SK-N-SH (cell line): ENCODE measurements around the gene IL15. TPM values are rescaled to one million over a fixed set of nuclear protein-coding genes. Genes with fewer than 3 reads are reported as not detected.

ENCODE experiments used
- CTCF ChIA-PET: fragments of 300-600, 350-600 bp; formaldehyde crosslinking; extraction: SDS; loops from one replicate; lab custom pipeline; 2021; lab: Yijun Ruan, JAX
- POLR2A ChIA-PET: fragments of 350-600 bp; sonication (Branson Sonifier 250); formaldehyde crosslinking; extraction: SDS; loops from one replicate; lab custom pipeline; 2020; ENCODE audit warnings: antibody characterized with exemption, inconsistent platforms; lab: Yijun Ruan, JAX
- DNase-seq: peaks from one replicate; pipeline ENCODE4 v3.0.0; 2012
- H2AFZ ChIP-seq: fragments of 200-600 bp; sonication (generic); 2 replicates; pipeline ENCODE4 v1.8.1; 2016; ENCODE audit warnings: antibody characterized with exemption, mild to moderate bottlenecking, low read depth
- H3F3A ChIP-seq: fragments of 200-600 bp; sonication (generic); replicated peaks from 2 replicates; pipeline ENCODE3; 2016; ENCODE audit warnings: antibody characterized with exemption, mild to moderate bottlenecking; ENCODE audit not compliant: insufficient read depth
- H3K27ac ChIP-seq, 2 experiments: fragments of 200-500 bp in 1 of 2; fragments of 200-600 bp in 1 of 2; sonication (Bioruptor generic) in 1 of 2; sonication (generic), shearing (Covaris generic) in 1 of 2; 2 replicates each; pipeline versions ENCODE4 v1.5.1 to v1.6.1; 2014 to 2016; ENCODE audit warnings: low read depth in 2 of 2, inconsistent platforms in 1 of 2, low read length in 1 of 2, mild to moderate bottlenecking in 1 of 2, mixed read lengths in 1 of 2
- H3K27me3 ChIP-seq: fragments of 200-600 bp; sonication (generic), shearing (Covaris generic); 2 replicates; pipeline ENCODE4 v1.6.1; 2016; ENCODE audit warnings: mixed run types; ENCODE audit not compliant: insufficient read depth
- H3K36me3 ChIP-seq, 2 experiments: fragments of 200-500 bp in 1 of 2; fragments of 200-600 bp in 1 of 2; sonication (Bioruptor generic) in 1 of 2; sonication (generic) in 1 of 2; replicated peaks in 1 of 2; 2 replicates each; pipeline versions ENCODE3 to v1.5.1; 2014 to 2016; ENCODE audit warnings: low read length in 1 of 2, mild to moderate bottlenecking in 1 of 2; ENCODE audit not compliant: insufficient read depth in 2 of 2, control insufficient read depth in 1 of 2
- H3K4me1 ChIP-seq, 2 experiments: fragments of 200-500 bp in 1 of 2; fragments of 200-600 bp in 1 of 2; sonication (Bioruptor generic) in 1 of 2; sonication (generic), shearing (Covaris generic) in 1 of 2; 2 replicates each; pipeline versions ENCODE4 v1.5.1 to v1.6.1; 2014 to 2016; ENCODE audit warnings: low read depth in 1 of 2, low read length in 1 of 2, mixed run types in 1 of 2; ENCODE audit not compliant: insufficient read depth in 2 of 2, control insufficient read depth in 1 of 2
- H3K4me2 ChIP-seq: fragments of 200-600 bp; sonication (generic), shearing (Covaris generic); 2 replicates; pipeline ENCODE4 v1.6.1; 2017; ENCODE audit warnings: mixed run types
- H3K4me3 ChIP-seq, 2 experiments: fragments of 200-500 bp in 1 of 2; fragments of 200-600 bp in 1 of 2; sonication (Bioruptor generic) in 1 of 2; sonication (generic), shearing (Covaris generic) in 1 of 2; 2 replicates each; pipeline versions ENCODE4 v1.5.1 to v1.8.1; 2014 to 2016; ENCODE audit warnings: low read depth in 2 of 2, inconsistent platforms in 1 of 2, low read length in 1 of 2, mild to moderate bottlenecking in 1 of 2, mixed read lengths in 1 of 2, moderate library complexity in 1 of 2
- H3K79me2 ChIP-seq: fragments of 200-600 bp; sonication (generic); 2 replicates; pipeline ENCODE4 v1.8.1; 2017; ENCODE audit warnings: mild to moderate bottlenecking; ENCODE audit not compliant: insufficient read depth
- H3K9ac ChIP-seq: fragments of 200-600 bp; sonication (generic); 2 replicates; pipeline ENCODE4 v1.6.1; 2017; ENCODE audit warnings: mixed run types
- H3K9me2 ChIP-seq: fragments of 200-600 bp; sonication (generic); 2 replicates; pipeline ENCODE4 v1.6.1; 2017; ENCODE audit warnings: mixed run types
- H3K9me3 ChIP-seq: fragments of 200-600 bp; sonication (generic); 2 replicates; pipeline ENCODE4 v1.6.1; 2017; ENCODE audit warnings: mixed run types, mild to moderate bottlenecking, moderate library complexity
- H4K20me1 ChIP-seq: fragments of 200-600 bp; sonication (generic); 2 replicates; pipeline ENCODE4 v1.6.1; 2017; ENCODE audit warnings: mild to moderate bottlenecking, mixed run types; ENCODE audit not compliant: insufficient read depth
- CHD2 ChIP-seq: fragments of 150-350 bp; IDR thresholded peaks from 2 replicates; pipeline ENCODE4 v1.6.1; 2018; ENCODE audit warnings: low read length; ENCODE audit not compliant: partially characterized antibody
- EP300 ChIP-seq, 2 experiments: IDR thresholded peaks; 2 replicates each; pipeline versions ENCODE4 v1.4.0 to v1.6.1; 2012; ENCODE audit warnings: borderline replicate concordance in 1 of 2, low read depth in 1 of 2, low read length in 1 of 2
- EZH2phosphoT487 ChIP-seq: fragments of 200-600 bp; sonication (generic); IDR thresholded peaks from 2 replicates; pipeline ENCODE4 v1.6.1; 2017; ENCODE audit warnings: low read depth, mixed run types, mild to moderate bottlenecking, antibody characterized with exemption, moderate library complexity, borderline replicate concordance
- FOSL2 ChIP-seq: IDR thresholded peaks from 2 replicates; pipeline ENCODE4 v1.4.0; 2012; ENCODE audit warnings: low read depth, mild to moderate bottlenecking, moderate library complexity, borderline replicate concordance
- GABPA ChIP-seq: IDR thresholded peaks from 2 replicates; pipeline ENCODE4 v1.4.0; 2012; ENCODE audit warnings: low read depth, mild to moderate bottlenecking
- IRF3 ChIP-seq: fragments of 150-350 bp; IDR thresholded peaks from 2 replicates; pipeline ENCODE4 v1.6.1; 2016; ENCODE audit warnings: mild to moderate bottlenecking, low read depth, low read length
- JUND ChIP-seq: IDR thresholded peaks from 2 replicates; pipeline ENCODE4 v1.4.0; 2012
- MEF2A ChIP-seq: IDR thresholded peaks from 2 replicates; pipeline ENCODE4 v1.4.0; 2012; ENCODE audit warnings: low read depth, borderline replicate concordance
- NFIC ChIP-seq: IDR thresholded peaks from 2 replicates; pipeline ENCODE4 v1.4.0; 2012; ENCODE audit warnings: borderline replicate concordance
- PBX3 ChIP-seq: IDR thresholded peaks from 2 replicates; pipeline ENCODE4; 2012
- RAD21 ChIP-seq: IDR thresholded peaks from 2 replicates; pipeline ENCODE4 v1.6.1; 2012; ENCODE audit warnings: mild to moderate bottlenecking, low read length
- RCOR1 ChIP-seq: fragments of 150-350 bp; IDR thresholded peaks from 2 replicates; pipeline ENCODE4 v1.6.1; 2017; ENCODE audit warnings: antibody characterized with exemption, low read length
- RXRA ChIP-seq: IDR thresholded peaks from 2 replicates; pipeline ENCODE4 v1.4.0; 2012; ENCODE audit warnings: low read depth, mild to moderate bottlenecking, borderline replicate concordance
- SMC3 ChIP-seq: IDR thresholded peaks from 2 replicates; pipeline ENCODE4 v1.6.1; 2012; ENCODE audit warnings: low read depth, low read length, improper control_type of control experiment
- TAF1 ChIP-seq: IDR thresholded peaks from 2 replicates; pipeline ENCODE4 v1.6.1; 2012; ENCODE audit warnings: low read depth, mild to moderate bottlenecking, low read length, moderate library complexity, borderline replicate concordance
- TCF12 ChIP-seq: IDR thresholded peaks from 2 replicates; pipeline ENCODE4 v1.4.0; 2012
- USF2 ChIP-seq: fragments of 150-350 bp; IDR thresholded peaks from 2 replicates; pipeline ENCODE4 v1.6.1; 2017; ENCODE audit warnings: antibody characterized with exemption, low read length, low read depth, borderline replicate concordance
- WGBS: methylation state at CpG from one replicate; pipeline ENCODE4 v1.1.6; 2017; ENCODE audit warnings: low lambda C conversion rate; 5-methylcytosine and 5-hydroxymethylcytosine counted together
- polyA plus RNA-seq, 3 experiments: library from polyadenylated mRNA; depleted of rRNA; stranded (reverse); fragments of >200 nt; gene quantifications; 2 replicates each; pipeline ENCODE4 v1.2.3, GENCODE V29; 2012

The IL15 gene
- polyA plus RNA-seq, 1 of the 3 experiments (the other 2 are of a cell fraction) = 3.7 TPM

GRCh38 chr4:141643557-141643956 is 7.2 kb downstream of the IL15 start:
- TF ChIP-seq TAF1 (no peak), TCF12 (peak; percentile 87), USF2 (no peak), RAD21 (no peak), MEF2A (no peak), CHD2 (no peak), FOSL2 (peak; percentile 74), SMC3 (no peak), PBX3 (peak; percentile 84), GABPA (no peak), RCOR1 (no peak), EZH2phosphoT487 (no peak), RXRA (peak; percentile 85; the same call in 1 of the 2 replicates), JUND (peak; percentile 66; the same call in 1 of the 2 replicates), IRF3 (no peak), EP300 (IDR thresholded peaks at IDR 0.05; ENCODE audit: borderline replicate concordance in 1 of 2, low read depth in 1 of 2, low read length in 1 of 2) (peak in 1 of 2 experiments; percentile 54; a peak in 1 of 4 replicates), NFIC (peak; percentile 36; the same call in 1 of the 2 replicates)
- Histone ChIP-seq H2AFZ (0 out of 2 replicates have a peak overlapping the region, but pooled peaks have one; percentile 1), H3F3A (peaks cover 22% of the 10 kb centered on the region), H3K9me2 (no peaks in the 10 kb centered on the region), H3K4me1 (peaks cover 0 to 9% of the 10 kb centered on the region in 2 experiments; a peak in 1 of 4 replicates), H3K9ac (no peak overlapping the region), H3K79me2 (peaks cover 13% of the 10 kb centered on the region; the same call in 1 of the 2 replicates), H3K4me3 (no peak overlapping the region), H3K27ac (peak overlapping the region in 1 of 2 experiments; percentile 68; a peak in 2 of 4 replicates), H3K9me3 (no peaks in the 10 kb centered on the region), H3K36me3 (no peaks in the 10 kb centered on the region), H3K27me3 (no peaks in the 10 kb centered on the region), H3K4me2 (peak overlapping the region; percentile 21; the same call in 1 of the 2 replicates), H4K20me1 (no peaks in the 10 kb centered on the region)
- CTCF ChIA-PET = interaction anchor here (1.5 kb wide), 1 partner anchor 11 kb away, joined by 5 read pairs; no protein-coding TSS in a partner anchor
- POLR2A ChIA-PET = no interaction called here
- 7% methylated on average over 1 of the region's 1 CpG for WGBS
- no peak for DNase-seq
